GM12875 (cell line): ENCODE measurements around the gene ISYNA1.

Source experiments
- H3K4me3 ChIP-seq: one replicate; pipeline ENCODE4 v1.5.1; 2011; ENCODE audit warnings: low read depth, low read length, control low read depth
- CTCF ChIP-seq: IDR thresholded peaks from 2 replicates; pipeline ENCODE4 v1.5.1; 2011; ENCODE audit warnings: low read depth, mild to moderate bottlenecking, control low read depth, inconsistent platforms, low read length, moderate library complexity, borderline replicate concordance; ENCODE audit not compliant: insufficient read depth

The ISYNA1 gene

GRCh38 chr19:18478545-18479311 is 40.8 kb upstream of the ISYNA1 start:
- no peak overlapping the region for H3K4me3 ChIP-seq
- no peak for TF ChIP-seq CTCF

- H3K4me3 ChIP-seq, result no peak overlapping the region
- TF ChIP-seq CTCF, result no peak
Measured at GRCh38 chr19:18477974-18478373, 40.0 kb upstream of the ISYNA1 start.

- TF ChIP-seq CTCF, result no peak
- H3K4me3 ChIP-seq, result no peak overlapping the region
Measured at GRCh38 chr19:18477042-18477779, 39.3 kb upstream of the ISYNA1 start.

GRCh38 chr19:18476507-18477041 is 38.6 kb upstream of the ISYNA1 start:
- H3K4me3 ChIP-seq, result no peak overlapping the region
- TF ChIP-seq CTCF, result no peak

- TF ChIP-seq CTCF, result no peak
- no peak overlapping the region for H3K4me3 ChIP-seq
Measured at GRCh38 chr19:18475762-18476331, 37.9 kb upstream of the ISYNA1 start.

- TF ChIP-seq CTCF, result no peak
- H3K4me3 ChIP-seq, result no peak overlapping the region
Measured at GRCh38 chr19:18475004-18475453, 37.1 kb upstream of the ISYNA1 start.
